Subcutaneous abdominal adipose tissue (tissue), 5 donors: ENCODE results near the gene DDTL.
"Not testable (repeated sequence)": the region's sequence is repeated elsewhere in the genome, so short reads cannot be mapped to it uniquely, and the experiment has no call there.

Experiments used
- H3K27ac ChIP-seq: one replicate; pipeline ENCODE4 v1.7.0; 2013; ENCODE audit warnings: low read depth, mild to moderate bottlenecking, inconsistent platforms, low read length, moderate library complexity
- H3K27me3 ChIP-seq, 5 donors: one replicate each; pipeline ENCODE4 v1.7.0; 2013; ENCODE audit warnings: low read length in 5 of 5, inconsistent platforms in 1 of 5; ENCODE audit not compliant: control insufficient read depth in 5 of 5, insufficient read depth in 4 of 5
- H3K36me3 ChIP-seq, 5 donors: one replicate each; pipeline ENCODE4 v1.7.0; 2013; ENCODE audit warnings: low read length in 5 of 5; ENCODE audit not compliant: control insufficient read depth in 5 of 5, insufficient read depth in 5 of 5
- H3K4me1 ChIP-seq, 5 donors: one replicate each; pipeline ENCODE4 v1.7.0; 2013; ENCODE audit warnings: low read length in 5 of 5, mild to moderate bottlenecking in 3 of 5, moderate library complexity in 1 of 5; ENCODE audit not compliant: control insufficient read depth in 5 of 5, insufficient read depth in 5 of 5
- H3K4me3 ChIP-seq, 5 donors: one replicate each; pipeline ENCODE4 v1.7.0; 2013; ENCODE audit warnings: low read length in 5 of 5, low read depth in 1 of 5
- H3K9ac ChIP-seq, 5 donors: one replicate each; pipeline ENCODE4 v1.7.0; 2013; ENCODE audit warnings: low read length in 5 of 5, mild to moderate bottlenecking in 4 of 5, moderate library complexity in 3 of 5
- H3K9me3 ChIP-seq, 5 donors: one replicate each; pipeline ENCODE4 v1.7.0; 2013; ENCODE audit warnings: low read length in 5 of 5; ENCODE audit not compliant: control insufficient read depth in 5 of 5
- donor health status: healthy.
- donor health status: healthy.
- donor health status: healthy.
- donor health status: healthy.
- donor health status: healthy.

The DDTL gene

DNA sequence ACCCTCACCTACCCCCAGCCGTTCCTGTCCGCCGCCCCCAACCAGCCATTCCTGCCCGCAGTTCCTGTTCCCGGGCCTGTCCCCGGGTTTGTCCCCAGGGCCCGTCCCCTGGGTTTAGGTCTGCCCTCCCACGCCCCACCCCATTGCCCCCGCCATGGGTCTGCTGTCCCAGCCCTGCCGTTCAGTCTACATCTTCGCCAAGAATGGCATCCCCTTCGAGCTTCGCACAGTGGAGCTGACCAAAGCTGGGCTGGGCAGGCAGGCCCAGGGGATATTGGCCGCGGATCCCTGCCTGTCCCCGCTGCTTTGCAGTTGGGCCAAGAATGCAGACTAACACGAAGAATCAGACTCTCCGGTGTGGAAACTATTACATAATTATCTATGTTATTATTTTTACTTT is 16.9 kb upstream of the DDTL start:
- not testable (repeated sequence) for H3K4me3 ChIP-seq, H3K36me3 ChIP-seq, H3K27ac ChIP-seq, H3K4me1 ChIP-seq, H3K9me3 ChIP-seq, H3K9ac ChIP-seq, H3K27me3 ChIP-seq

GRCh38 chr22:23951383-23951782 is 15.3 kb upstream of the DDTL start:
- not testable (repeated sequence) for H3K9me3 ChIP-seq, H3K27me3 ChIP-seq, H3K36me3 ChIP-seq, H3K27ac ChIP-seq, H3K4me3 ChIP-seq, H3K4me1 ChIP-seq, H3K9ac ChIP-seq

GRCh38 chr22:23952794-23953405 is 13.8 kb upstream of the DDTL start:
- H3K36me3 ChIP-seq, H3K4me3 ChIP-seq, H3K9ac ChIP-seq, H3K9me3 ChIP-seq, H3K27me3 ChIP-seq, H3K27ac ChIP-seq, H3K4me1 ChIP-seq: not testable (repeated sequence)

GRCh38 chr22:23953485-23953884 is 13.2 kb upstream of the DDTL start:
- not testable (repeated sequence) for H3K4me1 ChIP-seq, H3K27me3 ChIP-seq, H3K27ac ChIP-seq, H3K9ac ChIP-seq, H3K9me3 ChIP-seq, H3K36me3 ChIP-seq, H3K4me3 ChIP-seq

GRCh38 chr22:23954193-23954990 is 12.3 kb upstream of the DDTL start:
- H3K4me1 ChIP-seq, H3K4me3 ChIP-seq, H3K27me3 ChIP-seq, H3K27ac ChIP-seq, H3K9me3 ChIP-seq, H3K9ac ChIP-seq, H3K36me3 ChIP-seq: not testable (repeated sequence)

- H3K27me3 ChIP-seq, H3K36me3 ChIP-seq, H3K4me3 ChIP-seq, H3K9me3 ChIP-seq, H3K9ac ChIP-seq, H3K27ac ChIP-seq, H3K4me1 ChIP-seq: not testable (repeated sequence)
Observed at GRCh38 chr22:23954991-23955305, 11.7 kb upstream of the DDTL start.

GRCh38 chr22:23955886-23956285 is 10.8 kb upstream of the DDTL start:
- H3K27me3 ChIP-seq, H3K4me1 ChIP-seq, H3K4me3 ChIP-seq, H3K9me3 ChIP-seq, H3K27ac ChIP-seq, H3K36me3 ChIP-seq, H3K9ac ChIP-seq: not testable (repeated sequence)

DNA sequence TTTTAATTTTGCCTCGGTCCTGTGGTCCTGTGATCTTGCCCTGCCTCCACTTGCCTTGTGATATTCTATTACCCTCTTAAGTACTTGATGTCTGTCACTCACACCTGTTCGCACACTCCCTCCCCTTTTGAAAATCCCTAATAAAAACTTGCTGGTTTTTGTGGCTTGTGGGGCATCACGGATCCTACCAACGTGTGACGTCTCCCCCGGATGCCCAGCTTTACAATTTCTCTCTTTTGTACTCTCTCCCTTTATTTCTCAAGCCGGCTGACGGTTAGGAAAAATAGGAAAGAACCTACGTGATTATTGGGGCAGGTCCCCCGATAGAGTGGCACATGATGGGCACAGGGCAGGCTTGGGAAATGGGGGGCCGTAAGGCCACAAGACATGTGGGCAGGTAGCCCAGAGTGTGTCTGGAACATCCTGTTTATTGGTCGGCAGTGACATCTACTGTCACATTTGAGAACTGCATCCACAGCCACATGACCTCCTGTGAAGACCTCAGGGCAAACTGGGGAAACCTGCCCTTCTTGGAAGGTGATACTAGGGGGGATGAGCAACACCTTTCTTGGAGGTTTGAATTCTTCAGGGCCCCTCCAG is 10.3 kb upstream of the DDTL start:
- H3K4me3 ChIP-seq, H3K4me1 ChIP-seq, H3K9ac ChIP-seq, H3K27ac ChIP-seq, H3K36me3 ChIP-seq, H3K27me3 ChIP-seq, H3K9me3 ChIP-seq: not testable (repeated sequence)

- H3K36me3 ChIP-seq, H3K9ac ChIP-seq, H3K4me3 ChIP-seq, H3K27me3 ChIP-seq, H3K4me1 ChIP-seq, H3K9me3 ChIP-seq, H3K27ac ChIP-seq: not testable (repeated sequence)
Observed at GRCh38 chr22:23961084-23961771, 5.5 kb upstream of the DDTL start, which contains the start of gene GSTT2B. Gene GSTT2B, minus strand, starts transcription at chr22:23961195. Its CDS starts 64 bp downstream, at chr22:23961131.

- H3K9me3 ChIP-seq, H3K4me3 ChIP-seq, H3K27ac ChIP-seq, H3K27me3 ChIP-seq, H3K9ac ChIP-seq: not testable (repeated sequence)
- H3K4me1 ChIP-seq = peaks cover 0 to 14% (median 6%) of the 10 kb centered on the region in 5 donors
- peaks cover 0 to 22% (median 20%) of the 10 kb centered on the region in 5 donors for H3K36me3 ChIP-seq
Observed at GRCh38 chr22:23966094-23966493, 594 bp upstream of the DDTL start.
